HG02798 (cell line): ENCODE data around the gene HGS.
"Not testable (repeated sequence)": the region's sequence is repeated elsewhere in the genome, so short reads cannot be mapped to it uniquely, and the experiment has no call there.

Experiments
- ATAC-seq: cut with Tn5 transposase; IDR thresholded peaks from one replicate; pipeline ENCODE4 v1.9.1; 2021; ENCODE audit warnings: mild to moderate bottlenecking; ENCODE audit not compliant: unreplicated experiment, poor library complexity

Gene HGS

GRCh38 chr17:81737947-81738800 is 54.4 kb downstream of the HGS start:
- ATAC-seq = no peak

GRCh38 chr17:81738801-81739393 is 55.1 kb downstream of the HGS start:
- no peak for ATAC-seq

GRCh38 chr17:81739593-81739992 is 55.8 kb downstream of the HGS start:
- not testable (repeated sequence) for ATAC-seq

- ATAC-seq = no peak
Measured at GRCh38 chr17:81740395-81740961, 56.7 kb downstream of the HGS start.

- ATAC-seq = no peak
Measured at GRCh38 chr17:81741049-81741593, 57.3 kb downstream of the HGS start.

GRCh38 chr17:81741594-81742452 is 58.0 kb downstream of the HGS start:
- no peak for ATAC-seq
